ENCODE data around the gene DGKB. TPM values are rescaled to one million over a fixed set of nuclear protein-coding genes. Genes with fewer than 3 reads are reported as not detected.

DGKB gene
- total RNA-seq, 1 experiment from 2014 or later, result 0.05 TPM

- no peak for DNase-seq (ENCODE audit: low read depth)
Measured at GRCh38 chr7:14822481-14822854, 80.1 kb downstream of the DGKB start.

- DNase-seq (ENCODE audit: low read depth), result peak; percentile 47
Measured at GRCh38 chr7:14821757-14822480, 80.6 kb downstream of the DGKB start.

GRCh38 chr7:14818871-14819270 is 83.7 kb downstream of the DGKB start:
- no peak for DNase-seq (ENCODE audit: low read depth)

GRCh38 chr7:14817829-14818614 is 84.5 kb downstream of the DGKB start:
- DNase-seq (ENCODE audit: low read depth), result no peak

- DNase-seq (ENCODE audit: low read depth), result no peak
Measured at GRCh38 chr7:14807507-14807906, 95.0 kb downstream of the DGKB start.

GRCh38 chr7:14806891-14807290 is 95.7 kb downstream of the DGKB start:
- DNase-seq (ENCODE audit: low read depth), result peak; percentile 22

GRCh38 chr7:14805105-14805719 is 97.3 kb downstream of the DGKB start:
- no peak for DNase-seq (ENCODE audit: low read depth)

GRCh38 chr7:14800664-14801063 is 101.9 kb downstream of the DGKB start:
- DNase-seq (ENCODE audit: low read depth), result peak; percentile 15

- DNase-seq (ENCODE audit: low read depth), result no peak
Measured at GRCh38 chr7:14793151-14793550, 109.4 kb downstream of the DGKB start.

- DNase-seq (ENCODE audit: low read depth), result no peak
Measured at GRCh38 chr7:14787551-14787950, 115.0 kb downstream of the DGKB start.

GRCh38 chr7:14786314-14786895 is 116.1 kb downstream of the DGKB start:
- DNase-seq (ENCODE audit: low read depth), result no peak

- no peak for DNase-seq (ENCODE audit: low read depth)
Measured at GRCh38 chr7:14777806-14778205, 124.7 kb downstream of the DGKB start.

- DNase-seq (ENCODE audit: low read depth), result no peak
Measured at GRCh38 chr7:14776266-14776665, 126.3 kb downstream of the DGKB start.

GRCh38 chr7:14773729-14774271 is 128.8 kb downstream of the DGKB start:
- DNase-seq (ENCODE audit: low read depth), result no peak

GRCh38 chr7:14770614-14771013 is 131.9 kb downstream of the DGKB start:
- no peak for DNase-seq (ENCODE audit: low read depth)

- no peak for DNase-seq (ENCODE audit: low read depth)
Measured at GRCh38 chr7:14769261-14769660, 133.3 kb downstream of the DGKB start.

GRCh38 chr7:14767716-14768425 is 134.7 kb downstream of the DGKB start:
- DNase-seq (ENCODE audit: low read depth), result no peak

- no peak for DNase-seq (ENCODE audit: low read depth)
Measured at GRCh38 chr7:14766747-14767146, 135.8 kb downstream of the DGKB start.

- no peak for DNase-seq (ENCODE audit: low read depth)
Measured at GRCh38 chr7:14765731-14766130, 136.8 kb downstream of the DGKB start.

- no peak for DNase-seq (ENCODE audit: low read depth)
Measured at GRCh38 chr7:14762561-14762960, 140.0 kb downstream of the DGKB start.

- peak; percentile 73 for DNase-seq (ENCODE audit: low read depth)
Measured at GRCh38 chr7:14761510-14762296, 140.8 kb downstream of the DGKB start.

Measured in M059J (cell line).